NK-92 (cell line): ENCODE results near the gene ADCY5.

Source experiments
- DNase-seq: peaks from one replicate; lab custom pipeline; 2025; ENCODE audit not compliant: unreplicated experiment; lab: John Stamatoyannopoulos, UW

ADCY5 gene

GRCh38 chr3:123346021-123346420 is 102.9 kb downstream of the ADCY5 start:
- DNase-seq: no peak

GRCh38 chr3:123344907-123345594 is 103.8 kb downstream of the ADCY5 start:
- no peak for DNase-seq

- no peak for DNase-seq
Observed at GRCh38 chr3:123344175-123344906, 104.5 kb downstream of the ADCY5 start.

GRCh38 chr3:123343296-123344174 is 105.4 kb downstream of the ADCY5 start:
- no peak for DNase-seq

GRCh38 chr3:123342631-123343080 is 106.2 kb downstream of the ADCY5 start:
- DNase-seq: no peak

GRCh38 chr3:123341871-123342630 is 106.8 kb downstream of the ADCY5 start:
- no peak for DNase-seq

GRCh38 chr3:123340336-123340735 is 108.6 kb downstream of the ADCY5 start:
- DNase-seq: no peak

GRCh38 chr3:123339302-123339701 is 109.6 kb downstream of the ADCY5 start:
- DNase-seq: no peak

GRCh38 chr3:123338620-123339061 is 110.2 kb downstream of the ADCY5 start:
- DNase-seq: no peak

- no peak for DNase-seq
Observed at GRCh38 chr3:123337948-123338619, 110.8 kb downstream of the ADCY5 start.

GRCh38 chr3:123337226-123337625 is 111.7 kb downstream of the ADCY5 start:
- no peak for DNase-seq

GRCh38 chr3:123336441-123336851 is 112.4 kb downstream of the ADCY5 start:
- no peak for DNase-seq

- DNase-seq: no peak
Observed at GRCh38 chr3:123336001-123336400, 112.9 kb downstream of the ADCY5 start.

GRCh38 chr3:123335007-123335670 is 113.8 kb downstream of the ADCY5 start:
- DNase-seq: no peak

GRCh38 chr3:123334056-123334455 is 114.8 kb downstream of the ADCY5 start:
- DNase-seq: no peak

- no peak for DNase-seq
Observed at GRCh38 chr3:123333401-123333800, 115.5 kb downstream of the ADCY5 start.

GRCh38 chr3:123332124-123332641 is 116.7 kb downstream of the ADCY5 start:
- DNase-seq: no peak

- no peak for DNase-seq
Observed at GRCh38 chr3:123331651-123332050, 117.2 kb downstream of the ADCY5 start.

GRCh38 chr3:123331006-123331405 is 117.9 kb downstream of the ADCY5 start:
- no peak for DNase-seq
